Liver (tissue), 9 donors: ENCODE data around the gene MSI2. TPM values are rescaled to one million over a fixed set of nuclear protein-coding genes. Genes with fewer than 3 reads are reported as not detected.

Experiments used
- DNase-seq: peaks from one replicate; pipeline ENCODE4 v3.0.0-alpha.2; 2017; ENCODE audit warnings: low spot score
- H3K27ac ChIP-seq, 2 donors: one replicate each; pipeline ENCODE4 v1.7.0; 2013; ENCODE audit warnings: inconsistent platforms in 2 of 2, low read length in 2 of 2, control low read depth in 1 of 2, low read depth in 1 of 2, mild to moderate bottlenecking in 1 of 2
- H3K27me3 ChIP-seq, 4 donors: one replicate each; pipeline versions ENCODE4 v1.6.1 to v1.7.0; 2013; ENCODE audit warnings: low read length in 3 of 4, inconsistent platforms in 1 of 4, mild to moderate bottlenecking in 1 of 4, moderate library complexity in 1 of 4; ENCODE audit not compliant: control insufficient read depth in 4 of 4, insufficient read depth in 4 of 4
- H3K36me3 ChIP-seq, 4 donors: one replicate each; pipeline versions ENCODE4 v1.6.1 to v1.7.0; 2013; ENCODE audit warnings: low read length in 3 of 4, mild to moderate bottlenecking in 3 of 4, low read depth in 1 of 4, moderate library complexity in 1 of 4; ENCODE audit not compliant: control insufficient read depth in 4 of 4, insufficient read depth in 3 of 4
- H3K4me1 ChIP-seq, 4 donors: one replicate each; pipeline versions ENCODE4 v1.6.1 to v1.7.0; 2013; ENCODE audit warnings: low read length in 3 of 4, mild to moderate bottlenecking in 3 of 4, moderate library complexity in 1 of 4; ENCODE audit not compliant: control insufficient read depth in 4 of 4, insufficient read depth in 4 of 4
- H3K4me3 ChIP-seq, 3 donors: one replicate each; pipeline versions ENCODE4 v1.6.1 to v1.7.0; 2013; ENCODE audit warnings: low read length in 3 of 3, control low read depth in 1 of 3, low read depth in 1 of 3, mild to moderate bottlenecking in 1 of 3
- H3K9ac ChIP-seq, 2 donors: one replicate each; pipeline ENCODE4 v1.7.0; 2013; ENCODE audit warnings: low read length in 2 of 2, mild to moderate bottlenecking in 2 of 2, moderate library complexity in 2 of 2, control low read depth in 1 of 2, low read depth in 1 of 2
- H3K9me3 ChIP-seq, 4 donors: one replicate each; pipeline versions ENCODE4 v1.6.1 to v1.7.0; 2013; ENCODE audit warnings: low read length in 3 of 4; ENCODE audit not compliant: control insufficient read depth in 4 of 4
- ATF3 ChIP-seq: IDR thresholded peaks from 2 replicates; pipeline ENCODE4 v1.6.1; 2016; ENCODE audit warnings: antibody characterized with exemption
- CTCF ChIP-seq: fragments of 150-350 bp; IDR thresholded peaks from 2 replicates; pipeline ENCODE4 v1.5.1; 2017; ENCODE audit warnings: improper control_type of control experiment, low read depth, low read length; ENCODE audit not compliant: missing input control
- EGR1 ChIP-seq, 2 donors: IDR thresholded peaks; 2 replicates each; pipeline ENCODE4 v1.6.1; 2016 to 2018; ENCODE audit warnings: antibody characterized with exemption in 2 of 2, low read depth in 2 of 2
- FOXA1 ChIP-seq: IDR thresholded peaks from 2 replicates; pipeline ENCODE4 v1.6.1; 2016; ENCODE audit warnings: antibody characterized with exemption
- FOXA2 ChIP-seq: IDR thresholded peaks from 2 replicates; pipeline ENCODE4 v1.6.1; 2016; ENCODE audit warnings: antibody characterized with exemption
- GABPA ChIP-seq, 2 donors: IDR thresholded peaks in 1 of 2; conservative IDR thresholded peaks in 1 of 2; 2 replicates each; pipeline ENCODE4 v1.6.1; 2016; ENCODE audit warnings: antibody characterized with exemption in 2 of 2, mild to moderate bottlenecking in 1 of 2, moderate library complexity in 1 of 2
- HNF4A ChIP-seq, 2 donors: conservative IDR thresholded peaks; 2 replicates each; pipeline ENCODE4 v1.6.1; 2016; ENCODE audit warnings: antibody characterized with exemption in 2 of 2, mild to moderate bottlenecking in 2 of 2
- HNF4G ChIP-seq: IDR thresholded peaks from 2 replicates; pipeline ENCODE4 v1.6.1; 2016; ENCODE audit warnings: antibody characterized with exemption
- JUND ChIP-seq, 2 donors: IDR thresholded peaks; 2 replicates each; pipeline ENCODE4 v1.6.1; 2016; ENCODE audit warnings: antibody characterized with exemption in 2 of 2
- MAX ChIP-seq: IDR thresholded peaks from 2 replicates; pipeline ENCODE4 v1.6.1; 2016; ENCODE audit warnings: antibody characterized with exemption
- NR2F2 ChIP-seq: IDR thresholded peaks from 2 replicates; pipeline ENCODE4 v1.6.1; 2016; ENCODE audit warnings: antibody characterized with exemption
- RAD21 ChIP-seq, 2 donors: IDR thresholded peaks; 2 replicates each; pipeline ENCODE4 v1.6.1; 2016; ENCODE audit warnings: antibody characterized with exemption in 2 of 2, mild to moderate bottlenecking in 2 of 2
- REST ChIP-seq: IDR thresholded peaks from 2 replicates; pipeline ENCODE4 v1.6.1; 2016; ENCODE audit warnings: antibody characterized with exemption, mild to moderate bottlenecking
- RXRA ChIP-seq, 2 donors: IDR thresholded peaks; 2 replicates each; pipeline ENCODE4 v1.6.1; 2017 to 2018; ENCODE audit warnings: antibody characterized with exemption in 2 of 2, mild to moderate bottlenecking in 1 of 2
- SP1 ChIP-seq: IDR thresholded peaks from 2 replicates; pipeline ENCODE4 v1.6.1; 2018; ENCODE audit warnings: antibody characterized with exemption, mild to moderate bottlenecking
- TAF1 ChIP-seq: conservative IDR thresholded peaks from 2 replicates; pipeline ENCODE4 v1.6.1; 2016; ENCODE audit warnings: antibody characterized with exemption, mild to moderate bottlenecking
- YY1 ChIP-seq: IDR thresholded peaks from 2 replicates; pipeline ENCODE4 v1.6.1; 2016; ENCODE audit warnings: antibody characterized with exemption, mild to moderate bottlenecking
- ZBTB33 ChIP-seq: IDR thresholded peaks from 2 replicates; pipeline ENCODE4 v1.6.1; 2016; ENCODE audit warnings: antibody characterized with exemption
- WGBS: extraction: QIAGEN DNeasy Blood & Tissue Kit; methylation state at CpG from one replicate; pipeline ENCODE4 v1.1.7; 2013; 5-methylcytosine and 5-hydroxymethylcytosine counted together
- polyA plus RNA-seq, 2 donors: library from polyadenylated mRNA; stranded (reverse) in 1 of 2; unstranded in 1 of 2; fragments of 200-250 nt in 1 of 2; fragments of >200 nt in 1 of 2; fragmentation: Nextera tagmentation in 1 of 2; extraction: Ambion mirVana in 1 of 2; gene quantifications; one replicate each; pipeline versions ENCODE4 v1.2.1 to v1.2.3, GENCODE V29; 2013 to 2015
- total RNA-seq, 2 donors: library from RNA; depleted of rRNA; stranded (reverse); fragments of >200 nt; gene quantifications; one replicate each; pipeline ENCODE4 v1.2.3, GENCODE V29; 2014
- donor health status: healthy.
- donor health status: healthy.
- donor health status: healthy.
- donor health status: healthy.
- donor health status: healthy.

The MSI2 gene
- total and polyA plus RNA-seq, 4 donors: 5.7 to 15.6 (median 9.2) TPM

GRCh38 chr17:57649731-57650484, 393.6 kb downstream of the MSI2 start:
- 96% methylated on average over 8 of the region's 8 CpGs for WGBS
- TF ChIP-seq GABPA (IDR thresholded peaks at IDR 0.05 in 1 of 2, conservative IDR thresholded peaks at IDR 0.05 in 1 of 2) (no peak), RXRA (IDR thresholded peaks at IDR 0.05) (no peak), ATF3 (no peak), JUND (IDR thresholded peaks at IDR 0.05) (no peak), NR2F2 (no peak), FOXA2 (no peak), RAD21 (IDR thresholded peaks at IDR 0.05) (no peak), HNF4G (no peak), YY1 (no peak), FOXA1 (no peak), MAX (no peak), EGR1 (IDR thresholded peaks at IDR 0.05; ENCODE audit: low read depth in 2 of 2) (no peak), HNF4A (conservative IDR thresholded peaks at IDR 0.05) (no peak), CTCF (no peak), SP1 (no peak), REST (no peak), TAF1 (no peak)
- Histone ChIP-seq H3K9ac (no peak overlapping the region), H3K36me3 (no peaks in the 10 kb centered on the region), H3K4me3 (no peak overlapping the region), H3K9me3 (no peaks in the 10 kb centered on the region), H3K27ac (no peak overlapping the region), H3K4me1 (no peaks in the 10 kb centered on the region), H3K27me3 (no peaks in the 10 kb centered on the region)
- no peak for DNase-seq

- Histone ChIP-seq H3K9ac (no peak overlapping the region), H3K4me3 (no peak overlapping the region), H3K27ac (no peak overlapping the region), H3K36me3 (no peaks in the 10 kb centered on the region), H3K4me1 (no peaks in the 10 kb centered on the region), H3K9me3 (no peaks in the 10 kb centered on the region), H3K27me3 (no peaks in the 10 kb centered on the region)
- WGBS: 95% methylated on average over 4 of the region's 4 CpGs
- no peak for DNase-seq
- TF ChIP-seq ZBTB33 (no peak), EGR1 (IDR thresholded peaks at IDR 0.05; ENCODE audit: low read depth in 2 of 2) (no peak), HNF4G (no peak), FOXA2 (no peak), ATF3 (no peak), JUND (IDR thresholded peaks at IDR 0.05) (no peak), REST (no peak), SP1 (no peak), HNF4A (conservative IDR thresholded peaks at IDR 0.05) (no peak), RAD21 (IDR thresholded peaks at IDR 0.05) (no peak), TAF1 (no peak), FOXA1 (no peak), NR2F2 (no peak), RXRA (IDR thresholded peaks at IDR 0.05) (no peak), MAX (no peak), YY1 (no peak)
Measured at GRCh38 chr17:57650548-57650947, 394.2 kb downstream of the MSI2 start.
